HG02678 (cell line): ENCODE measurements around the gene DNM2.
A peak's percentile ranks its signal among the peaks of the same experiment; 100 is the strongest.
"Not testable (repeated sequence)": the region's sequence is repeated elsewhere in the genome, so short reads cannot be mapped to it uniquely, and the experiment has no call there.

ENCODE experiments used
- ATAC-seq: cut with Tn5 transposase; IDR thresholded peaks from one replicate; pipeline ENCODE4 v1.9.1; 2021; ENCODE audit warnings: mild to moderate bottlenecking, moderate library complexity; ENCODE audit not compliant: unreplicated experiment

The DNM2 gene

DNA sequence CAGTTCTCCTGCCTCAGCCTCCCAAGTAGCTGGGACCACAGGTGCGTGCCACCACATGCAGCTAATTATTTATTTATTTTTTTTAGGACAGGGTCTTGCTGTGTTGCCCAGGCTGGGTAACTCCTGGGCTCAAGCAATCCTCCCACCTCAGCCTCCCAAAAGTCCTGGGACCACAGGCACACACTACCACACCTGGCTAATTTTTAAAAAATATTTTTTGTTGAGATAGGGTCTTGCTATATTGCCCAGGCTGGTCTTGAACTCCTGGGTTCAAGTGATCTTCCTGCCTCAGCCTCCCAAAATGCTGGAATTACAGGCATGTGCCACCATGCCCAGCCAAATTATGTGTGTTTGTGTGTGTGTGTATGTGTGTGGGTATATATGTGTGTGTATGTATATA is 139.0 kb downstream of the DNM2 start:
- ATAC-seq, result not testable (repeated sequence)

DNA sequence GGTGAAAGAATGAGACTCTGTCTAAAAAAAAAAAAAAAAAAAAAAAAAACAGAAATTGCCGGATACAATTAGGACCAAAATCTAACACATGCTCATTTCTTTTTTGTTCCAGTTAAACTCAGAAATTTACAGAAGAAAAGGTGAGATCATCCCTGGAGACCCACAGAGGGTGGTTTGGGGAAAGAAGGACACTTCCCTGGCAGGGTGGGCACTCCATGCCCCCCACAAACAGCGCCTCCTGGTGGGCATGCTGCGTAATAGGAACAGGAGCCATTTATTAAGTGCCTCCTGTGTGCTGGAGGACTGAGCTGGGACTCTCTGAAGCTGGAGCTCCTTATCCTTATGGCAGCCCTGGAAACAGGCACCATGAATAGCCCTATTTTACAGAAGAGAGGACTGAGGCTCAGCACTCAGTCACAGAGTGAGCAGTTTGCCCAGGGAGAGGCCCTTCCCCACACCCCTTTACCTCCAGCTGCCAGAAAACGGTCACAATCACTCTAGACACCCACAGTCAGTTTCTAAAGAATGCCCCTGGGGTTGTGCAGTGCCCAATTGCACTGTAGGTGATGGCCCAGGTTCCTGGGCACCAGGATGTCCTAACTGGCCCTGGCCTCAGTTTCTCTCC is 140.4 kb downstream of the DNM2 start:
- ATAC-seq, result no peak

DNA sequence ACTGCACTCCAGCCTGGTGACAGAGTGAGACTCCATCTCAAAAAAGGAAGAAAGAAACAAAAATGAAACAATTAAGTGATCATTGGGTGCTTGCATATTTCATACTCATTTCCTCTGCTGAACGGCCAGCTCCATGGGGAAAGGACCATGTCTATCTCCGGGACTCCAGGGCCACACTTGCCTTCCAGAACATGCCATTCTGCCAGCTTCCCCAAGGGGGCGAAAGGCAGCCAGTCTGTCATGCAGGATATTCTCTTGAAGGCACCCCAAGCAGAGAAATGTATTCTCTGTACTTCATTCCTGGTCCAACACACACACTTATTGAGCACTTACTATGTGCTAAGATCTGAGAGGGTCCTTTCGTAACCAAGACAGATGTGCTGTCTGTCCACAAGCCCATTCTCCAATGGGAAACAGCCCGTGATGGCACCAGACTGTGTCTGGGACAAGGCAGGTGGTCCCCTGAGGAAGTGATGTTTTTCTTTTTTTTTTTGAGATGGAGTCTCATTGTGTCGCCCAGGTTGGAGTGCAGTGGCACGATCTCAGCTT is 143.3 kb downstream of the DNM2 start:
- no peak for ATAC-seq

DNA sequence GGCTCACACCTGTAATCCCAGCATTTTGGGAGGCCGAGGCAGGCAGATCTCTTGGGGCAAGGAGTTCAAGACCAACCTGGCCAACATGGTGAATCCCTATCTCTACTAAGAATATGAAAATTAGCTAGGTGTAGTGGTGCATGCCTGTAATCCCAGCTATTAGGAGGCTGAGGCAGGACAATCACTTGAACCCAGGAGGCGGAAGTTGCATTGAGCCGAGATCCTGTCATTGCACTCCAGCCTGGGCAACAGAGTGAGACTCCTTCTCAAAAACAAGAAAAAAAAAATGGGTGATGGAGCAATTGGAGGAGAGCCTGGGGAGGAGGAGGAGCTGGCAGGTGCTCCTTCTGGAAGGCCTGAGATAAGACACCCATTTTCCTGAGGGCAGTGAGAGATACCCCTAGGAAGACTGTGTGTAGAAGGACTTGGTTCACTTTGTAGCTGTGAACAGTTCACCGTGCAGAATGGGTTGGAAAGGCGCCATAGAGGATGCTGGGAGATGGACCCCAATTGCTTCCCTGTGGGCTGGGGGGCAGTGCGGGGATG is 144.8 kb downstream of the DNM2 start:
- ATAC-seq, result no peak

DNA sequence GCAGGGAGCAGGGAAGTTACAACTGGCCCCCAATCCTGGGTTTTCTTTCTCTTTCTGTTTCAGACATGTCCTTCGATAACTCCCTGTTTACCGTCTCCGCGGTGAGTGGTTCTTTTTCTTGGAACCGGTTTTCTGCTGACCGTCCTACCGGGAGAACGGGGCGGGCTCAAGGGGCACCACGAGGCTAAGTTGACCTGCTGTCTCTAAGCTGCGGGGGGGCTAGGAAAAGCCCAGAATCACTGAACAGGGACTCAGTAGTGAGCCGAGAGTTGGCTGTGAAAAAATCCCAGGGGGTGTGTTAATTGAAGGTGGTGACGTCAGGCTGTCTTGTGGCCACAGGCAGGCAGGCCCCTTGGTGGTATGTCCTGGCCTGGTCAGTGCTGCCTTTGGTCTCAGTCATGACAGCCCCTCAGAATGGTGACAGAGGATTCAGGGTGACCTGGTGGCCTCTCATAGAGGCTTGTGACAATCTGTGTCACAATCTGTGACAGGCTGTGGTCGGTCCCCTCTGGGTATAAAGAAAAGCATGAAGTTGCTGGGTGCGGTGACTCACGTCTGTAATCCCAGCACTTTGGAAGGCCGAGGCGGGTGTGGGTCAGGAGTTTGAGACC is 145.3 kb downstream of the DNM2 start:
- no peak for ATAC-seq

DNA sequence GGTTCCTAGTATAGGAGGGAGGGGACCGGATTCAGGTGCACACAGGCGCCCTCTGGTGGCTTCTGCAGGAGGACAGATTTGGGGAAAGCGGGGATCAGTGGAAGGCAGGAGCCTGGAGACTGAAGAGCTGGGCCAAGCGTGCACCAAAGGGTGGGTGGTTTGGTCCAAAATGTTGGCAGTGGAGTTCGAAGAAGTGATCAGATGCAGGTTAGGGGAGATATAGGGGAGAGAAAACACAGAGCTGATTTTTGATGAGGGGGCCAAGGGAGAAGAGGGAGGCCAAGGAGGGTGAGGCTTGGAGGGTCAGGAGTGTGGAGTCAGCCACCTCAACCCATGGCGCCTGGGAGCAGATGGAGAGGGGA is 146.6 kb downstream of the DNM2 start:
- ATAC-seq, result no peak

DNA sequence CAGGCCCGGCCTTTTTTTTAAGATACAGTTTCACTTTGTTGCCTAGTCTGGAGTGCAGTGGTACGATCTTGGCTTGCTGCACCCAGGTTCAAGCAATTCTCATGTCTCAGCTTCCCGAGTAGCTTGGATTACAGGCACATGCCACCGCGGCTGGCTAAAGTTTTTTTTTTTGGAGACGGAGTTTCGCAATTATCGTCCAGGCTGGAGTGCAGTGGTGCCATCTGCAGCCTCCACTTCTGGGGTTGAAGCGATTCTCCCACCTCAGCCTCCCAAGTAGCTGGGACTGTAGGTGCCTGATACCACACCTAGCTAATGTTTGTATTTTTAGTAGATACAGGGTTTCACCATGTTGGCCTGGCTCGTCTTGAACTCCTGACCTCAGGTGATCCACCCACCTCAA is 148.6 kb downstream of the DNM2 start:
- no peak for ATAC-seq

DNA sequence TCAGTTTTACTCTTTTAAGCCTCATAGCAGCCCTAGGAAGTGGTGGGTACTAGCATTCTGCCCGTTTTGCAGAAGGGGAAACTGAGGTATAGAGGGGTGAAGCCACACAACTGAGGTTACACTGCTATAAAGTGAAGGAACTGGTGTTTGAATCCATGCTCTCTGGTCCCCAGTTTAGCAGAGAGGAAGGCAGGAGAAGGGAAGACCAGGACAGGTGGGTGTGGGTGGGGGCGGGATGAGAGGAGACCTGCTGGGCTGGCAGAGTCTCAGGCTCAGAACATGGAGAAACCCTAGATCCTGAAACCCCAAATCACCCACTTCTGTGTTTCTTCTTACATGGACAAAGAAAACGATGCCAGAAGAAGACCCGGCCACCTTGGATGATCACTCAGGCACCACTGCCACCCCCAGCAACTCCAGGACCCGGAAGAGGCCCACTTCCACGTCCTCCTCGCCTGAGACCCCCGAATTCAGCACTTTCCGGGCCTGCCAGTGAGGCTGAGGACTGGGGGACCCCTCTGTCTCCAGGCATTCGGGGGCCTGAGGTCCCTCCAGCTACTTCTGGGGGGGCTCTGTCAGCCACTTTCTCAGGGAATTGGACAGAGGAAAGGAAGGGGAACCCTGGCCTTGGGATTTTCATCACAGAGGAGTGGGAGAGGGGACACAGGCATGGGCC is 151.1 kb downstream of the DNM2 start:
- ATAC-seq, result no peak

DNA sequence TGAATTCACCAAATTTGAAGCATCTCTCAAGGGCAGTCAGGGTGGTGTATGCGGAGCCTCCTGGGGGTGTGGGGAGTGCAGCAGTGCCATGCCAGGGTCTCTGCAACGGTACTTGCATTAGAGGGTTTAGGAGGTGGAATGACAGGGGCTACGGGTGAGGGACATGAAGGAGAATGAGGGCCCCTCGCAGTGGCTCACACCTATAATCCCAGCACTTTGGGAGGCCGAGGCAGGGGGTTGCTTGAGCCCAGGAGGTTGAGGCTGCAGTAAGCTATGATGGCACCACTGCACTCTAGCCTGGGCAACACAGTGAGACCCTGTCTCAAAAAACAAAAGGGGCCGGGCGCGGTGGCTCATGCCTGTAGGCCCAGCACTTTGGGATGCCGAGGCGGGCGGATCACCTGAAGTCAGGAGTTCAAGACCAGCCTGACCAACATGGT is 152.0 kb downstream of the DNM2 start:
- not testable (repeated sequence) for ATAC-seq

DNA sequence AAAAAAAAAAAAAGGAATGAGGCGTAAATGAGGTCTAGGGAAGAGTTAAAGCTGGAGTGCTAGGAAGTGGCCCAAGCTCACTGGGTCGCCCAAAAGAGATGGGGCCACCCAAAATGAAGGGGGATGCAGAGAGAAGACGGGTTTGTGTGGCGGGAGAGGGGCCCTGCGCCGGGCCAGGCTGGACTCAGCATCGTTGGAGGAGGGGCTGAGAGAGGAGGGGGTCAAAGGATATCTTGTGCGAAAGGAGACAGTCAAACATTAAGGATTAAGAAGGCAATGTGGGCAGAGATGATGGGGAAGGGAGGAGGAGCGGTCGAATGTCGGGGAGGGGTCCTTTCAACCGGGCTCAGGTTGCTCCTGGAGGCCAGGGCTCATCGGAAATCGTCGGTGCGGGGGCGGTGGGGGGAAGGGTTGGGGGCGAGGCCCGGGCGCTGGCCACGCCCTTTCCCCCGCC is 152.6 kb downstream of the DNM2 start:
- ATAC-seq, result no peak

DNA sequence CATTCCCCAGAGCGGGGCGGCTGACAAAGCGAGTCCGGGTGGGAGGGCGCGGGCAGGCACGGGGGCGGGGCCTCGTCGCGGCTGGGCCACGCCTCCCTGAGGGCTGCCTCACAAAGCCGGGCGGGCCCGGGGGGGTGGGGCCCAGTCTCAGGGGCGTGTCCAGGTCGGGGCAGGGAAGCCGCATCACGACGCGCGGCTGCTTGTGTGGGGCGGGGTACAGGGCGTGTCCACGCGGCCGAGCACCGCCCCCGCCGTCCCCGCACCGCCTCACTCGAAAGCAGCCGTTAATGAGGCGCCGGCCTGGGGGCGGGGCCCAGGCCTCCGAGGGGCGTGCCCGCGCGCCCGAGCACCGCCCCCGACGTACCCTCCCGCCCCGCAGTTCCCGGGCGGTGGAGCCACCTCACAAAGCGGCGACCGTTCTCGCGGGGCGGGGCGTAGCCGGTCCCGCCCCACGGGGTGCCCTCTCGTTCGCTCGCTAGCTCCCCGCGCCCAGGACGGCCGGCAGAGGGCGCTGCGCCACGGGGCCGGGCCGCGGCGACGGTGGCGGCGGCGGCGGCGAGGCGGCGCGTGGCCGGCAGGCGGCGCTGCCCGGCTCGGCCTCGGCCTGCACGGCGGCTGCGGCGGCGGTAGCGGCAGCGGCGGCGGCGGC is 153.2 kb downstream of the DNM2 start, which contains the start of gene CARM1:
CARM1 (plus strand) TSS at position 599 of the 649 bp plus-strand sequence. CDS start 150 bp downstream, outside the sequence.
- ATAC-seq, result peak; percentile 78

DNA sequence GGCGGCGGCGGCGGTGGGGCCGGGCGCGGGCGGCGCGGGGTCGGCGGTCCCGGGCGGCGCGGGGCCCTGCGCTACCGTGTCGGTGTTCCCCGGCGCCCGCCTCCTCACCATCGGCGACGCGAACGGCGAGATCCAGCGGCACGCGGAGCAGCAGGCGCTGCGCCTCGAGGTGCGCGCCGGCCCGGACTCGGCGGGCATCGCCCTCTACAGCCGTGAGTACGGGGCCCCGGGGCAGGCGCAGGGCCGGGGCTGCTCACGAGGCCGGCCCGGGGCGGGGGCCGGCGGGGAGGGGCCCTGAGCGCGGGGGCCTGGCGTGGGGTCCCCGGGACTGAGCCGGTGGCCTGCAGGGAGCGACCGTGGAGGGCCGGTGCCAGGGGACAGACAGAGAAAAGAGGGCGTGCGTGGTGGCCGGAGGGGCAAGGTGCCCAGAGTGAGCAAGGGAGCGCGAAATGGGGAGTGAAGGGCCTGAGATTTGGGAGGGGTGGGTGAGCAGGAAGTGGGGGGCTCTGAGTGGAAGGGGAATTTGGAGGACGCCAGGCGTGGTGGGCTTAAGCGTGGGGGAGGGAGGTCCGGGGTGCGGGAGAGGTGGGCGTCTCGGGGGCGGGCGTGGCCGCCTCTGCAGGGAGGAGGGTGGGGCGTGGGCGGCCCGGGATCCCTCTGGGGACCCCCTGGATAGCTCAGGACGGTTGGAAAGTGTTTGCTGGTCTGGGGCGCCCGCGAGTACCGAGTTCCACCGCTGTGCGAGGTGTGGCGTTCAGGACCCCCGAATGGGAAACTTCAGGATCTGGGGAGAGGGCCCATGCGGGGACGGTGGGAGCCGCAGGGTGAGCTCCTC is 154.0 kb downstream of the DNM2 start:
- peak; percentile 1 for ATAC-seq

DNA sequence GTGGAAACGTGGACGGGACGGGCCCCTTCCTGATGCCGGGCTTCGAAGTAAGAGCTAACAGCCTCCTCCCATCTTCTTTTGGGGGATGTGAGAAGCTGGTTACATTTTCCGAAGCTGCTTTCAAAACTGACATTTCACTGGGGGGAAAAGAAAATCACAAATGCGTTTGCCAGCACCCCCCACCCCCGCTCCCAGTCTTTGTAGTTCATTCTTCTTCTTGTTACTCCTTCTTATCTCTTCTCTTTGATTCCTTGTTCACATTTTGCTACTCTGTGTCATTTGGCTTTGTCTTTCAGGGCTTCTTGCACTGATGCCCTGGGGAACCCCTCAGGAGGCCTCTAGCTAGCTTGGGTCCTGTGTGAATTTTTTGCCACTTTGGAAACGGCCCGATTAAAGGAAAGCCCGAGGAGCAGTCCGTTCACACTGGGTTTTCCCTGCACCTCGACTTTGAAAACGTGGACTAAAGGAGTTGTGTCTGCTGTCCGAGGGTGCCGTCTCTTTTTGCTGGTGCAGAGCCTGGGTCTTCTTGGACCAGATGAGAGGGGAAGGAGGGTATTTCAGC is 154.7 kb downstream of the DNM2 start:
- no peak for ATAC-seq

DNA sequence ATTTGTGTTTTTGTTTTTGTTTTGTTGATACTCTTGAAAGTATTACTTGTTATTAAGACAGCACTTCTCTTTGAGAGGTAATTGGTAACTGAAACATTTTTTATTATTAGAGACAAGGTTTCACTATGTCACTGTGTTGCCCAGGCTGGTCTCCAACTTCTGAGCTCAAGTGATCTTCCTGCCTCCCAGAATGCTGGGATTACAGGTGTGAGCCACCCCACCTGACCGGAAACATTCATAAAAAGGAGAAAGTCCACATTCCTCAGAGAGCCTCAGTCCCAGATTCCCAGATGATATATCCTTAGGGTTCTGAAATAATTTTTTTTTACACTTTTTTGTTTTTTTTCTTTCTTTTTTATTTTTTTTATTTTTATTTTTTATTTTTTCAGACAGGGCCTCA is 156.1 kb downstream of the DNM2 start:
- no peak for ATAC-seq

DNA sequence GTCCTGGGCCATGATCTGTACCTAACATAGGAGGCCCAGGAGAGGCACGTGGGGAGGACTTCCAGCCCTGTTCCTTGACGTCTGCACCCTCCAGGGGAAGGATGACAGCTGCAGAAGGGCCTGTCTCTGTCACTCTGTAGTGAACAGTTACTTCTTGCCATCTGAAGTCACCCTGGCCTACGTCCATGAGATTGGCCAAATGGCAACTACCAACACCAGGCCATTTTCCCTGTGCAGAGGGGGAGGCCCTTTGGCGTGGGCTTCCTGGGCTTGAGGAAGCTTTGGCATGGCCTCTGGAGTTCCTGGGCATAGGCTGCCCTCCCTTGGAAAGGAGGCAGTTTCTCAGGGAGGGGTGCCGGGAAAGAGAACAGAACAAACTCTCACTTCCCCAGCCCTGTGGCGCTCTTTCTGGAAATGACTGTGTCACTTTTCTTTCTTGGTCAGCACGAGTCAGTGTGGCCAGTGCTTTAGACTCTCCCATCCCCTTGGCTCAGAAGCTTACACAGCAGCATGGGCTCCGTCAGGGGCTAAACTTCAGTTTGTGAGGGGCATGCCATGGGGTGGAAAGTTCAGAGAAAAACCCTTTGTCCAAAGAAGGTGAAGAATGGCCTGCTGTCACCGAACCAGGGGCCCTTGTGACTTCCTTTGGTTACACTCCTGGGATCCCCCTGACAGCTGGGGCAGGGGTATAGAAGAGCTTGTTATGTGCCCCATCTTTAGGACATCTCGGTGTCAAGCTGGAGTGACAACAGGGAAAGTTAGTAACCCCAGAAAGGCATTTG is 158.8 kb downstream of the DNM2 start:
- peak; percentile 57 for ATAC-seq

DNA sequence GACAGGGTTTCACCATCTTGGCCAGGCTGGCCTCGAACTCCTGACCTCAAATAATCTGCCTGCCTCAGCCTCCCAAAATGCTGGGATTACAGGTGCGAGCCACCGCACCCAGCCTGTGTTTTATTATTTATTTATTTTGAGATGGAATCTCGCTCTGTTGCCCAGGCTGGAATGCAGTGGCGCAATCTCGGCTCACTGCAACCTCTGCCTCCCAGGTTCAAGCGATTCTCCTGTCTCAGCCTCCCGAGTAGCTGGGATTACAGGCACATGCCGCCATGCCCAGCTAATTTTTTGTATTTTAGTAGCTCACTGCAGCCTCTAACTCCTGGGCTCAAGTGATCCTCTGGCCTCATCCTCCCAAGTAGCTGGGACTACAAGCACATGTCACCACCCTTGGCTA is 159.7 kb downstream of the DNM2 start:
- not testable (repeated sequence) for ATAC-seq

DNA sequence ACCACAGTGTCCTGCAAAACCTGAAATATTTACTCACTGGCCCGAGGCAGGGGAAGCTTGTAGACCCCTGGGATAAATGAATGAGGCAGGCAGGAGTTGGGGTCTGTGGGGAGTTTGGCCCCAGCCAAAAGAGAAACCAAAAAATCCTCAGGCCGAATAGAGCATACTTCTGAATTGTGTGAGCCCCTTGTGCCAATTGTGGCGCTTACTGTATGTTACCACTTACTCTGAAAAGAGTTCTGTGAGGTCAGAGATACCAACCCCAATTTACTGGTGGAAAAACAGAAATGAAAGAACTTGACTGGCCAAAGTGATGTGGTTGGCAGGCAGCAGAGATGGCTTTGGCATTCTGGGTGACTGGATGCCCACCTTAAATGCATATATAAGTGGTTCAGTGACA is 160.4 kb downstream of the DNM2 start:
- ATAC-seq, result no peak
